ENCODE data around the gene STIM1. TPM values are rescaled to one million over a fixed set of nuclear protein-coding genes. Genes with fewer than 3 reads are reported as not detected.
"Not testable (repeated sequence)": the region's sequence is repeated elsewhere in the genome, so short reads cannot be mapped to it uniquely, and the experiment has no call there.

Gene STIM1
- 16.3 TPM for total RNA-seq

DNA sequence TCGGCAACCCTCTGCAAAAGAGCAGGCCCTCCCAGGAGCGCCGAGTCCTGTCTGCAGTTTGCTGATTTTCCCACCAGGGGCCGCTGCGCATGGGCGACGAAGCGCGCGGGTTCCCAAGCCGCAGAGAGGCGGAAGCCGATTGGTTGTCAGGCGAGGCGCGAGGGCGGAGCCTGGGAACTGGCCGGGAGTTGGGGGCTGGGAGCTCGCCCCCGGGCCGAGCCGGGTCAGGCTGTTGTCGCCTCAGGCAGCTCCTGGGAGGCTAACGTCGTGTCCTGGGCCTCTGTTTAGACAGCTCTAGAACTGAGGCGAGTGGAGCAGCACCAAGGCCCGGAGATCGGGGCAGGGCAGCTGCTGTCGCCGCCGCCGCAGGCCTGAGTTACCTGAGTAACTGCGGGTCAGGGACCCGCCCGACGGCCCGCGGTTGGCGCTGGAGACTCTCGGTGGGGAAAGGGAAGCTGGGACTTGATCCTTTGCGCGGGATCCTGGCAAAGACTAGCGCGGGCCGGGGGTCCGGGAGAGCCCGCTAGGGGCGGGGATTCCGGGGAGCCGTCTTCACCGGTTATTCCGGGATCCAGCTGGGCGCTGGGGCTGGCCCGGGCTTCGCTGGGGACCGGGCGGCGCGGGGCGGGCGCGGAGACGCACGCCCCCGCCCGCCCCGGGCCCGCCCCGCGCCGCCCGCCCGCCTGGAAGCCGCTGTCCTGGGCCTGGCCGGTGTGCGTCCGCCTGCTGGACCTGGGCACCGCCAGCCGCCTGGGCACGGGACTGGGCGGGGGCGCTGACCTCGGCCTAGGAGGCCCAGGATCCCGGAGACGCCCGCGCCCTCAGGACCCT lies at the start of gene STIM1:
STIM1 (plus strand) TSS at position 688 of the 831 bp plus-strand sequence. CDS start 607 bp downstream, outside the sequence.
- DNase-seq (ENCODE audit: low spot score in 2 of 2) (peak; percentile 91 to 93), FAIRE-seq (no peak)

DNA sequence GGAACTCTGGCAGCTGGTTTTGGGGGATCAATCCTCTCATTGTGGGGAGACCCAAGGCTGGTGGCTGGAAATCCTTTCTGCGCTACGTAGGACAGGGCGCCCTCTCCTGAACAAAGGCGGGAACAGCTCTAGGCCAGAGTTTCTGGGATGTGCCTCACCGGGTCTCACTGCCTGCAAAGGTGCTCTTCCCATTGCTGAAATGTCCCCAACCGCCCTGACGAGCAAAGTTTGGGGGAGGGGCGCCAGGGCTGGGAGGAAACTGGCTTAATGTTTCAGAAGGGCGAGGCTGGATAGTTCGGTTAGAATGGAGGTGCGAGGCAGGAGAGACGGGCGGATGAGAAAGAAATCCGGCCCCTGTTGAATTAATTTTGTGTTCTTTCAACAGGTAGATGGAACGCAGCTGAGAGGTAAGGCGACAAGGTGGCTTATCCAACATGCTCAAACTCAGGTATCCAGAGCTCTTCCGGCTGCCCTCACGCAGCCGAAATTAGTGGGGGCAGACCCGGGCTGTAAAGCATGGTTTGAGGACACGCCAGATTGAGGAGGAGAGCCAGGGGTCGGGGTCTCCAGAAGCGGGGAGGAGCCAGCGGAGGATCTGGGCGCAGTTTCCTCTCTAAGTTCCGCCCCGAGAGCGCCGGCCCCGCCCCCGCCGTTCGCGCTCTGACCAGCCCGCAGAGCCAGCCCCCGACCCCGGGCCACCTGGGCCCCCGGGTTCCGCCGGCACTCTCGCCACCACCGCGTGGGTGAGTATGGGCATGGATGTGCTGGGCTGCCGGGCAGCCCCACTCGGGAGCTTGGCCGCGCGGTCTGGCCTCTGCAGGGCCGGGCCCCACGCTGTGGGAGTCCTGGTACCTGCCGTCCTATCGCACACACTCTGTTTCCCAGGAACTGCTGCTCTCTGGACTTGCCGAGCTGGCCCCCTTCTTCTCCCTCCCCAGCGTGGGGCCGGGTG lies 47.3 kb upstream of the STIM1 start, which contains the start of gene PGAP2:
PGAP2 (plus strand) TSS at position 652 of the 952 bp plus-strand sequence. CDS start 2,700 bp downstream, outside the sequence.
- FAIRE-seq (no peak), DNase-seq (ENCODE audit: low spot score in 2 of 2) (peak; percentile 75 to 79)

DNA sequence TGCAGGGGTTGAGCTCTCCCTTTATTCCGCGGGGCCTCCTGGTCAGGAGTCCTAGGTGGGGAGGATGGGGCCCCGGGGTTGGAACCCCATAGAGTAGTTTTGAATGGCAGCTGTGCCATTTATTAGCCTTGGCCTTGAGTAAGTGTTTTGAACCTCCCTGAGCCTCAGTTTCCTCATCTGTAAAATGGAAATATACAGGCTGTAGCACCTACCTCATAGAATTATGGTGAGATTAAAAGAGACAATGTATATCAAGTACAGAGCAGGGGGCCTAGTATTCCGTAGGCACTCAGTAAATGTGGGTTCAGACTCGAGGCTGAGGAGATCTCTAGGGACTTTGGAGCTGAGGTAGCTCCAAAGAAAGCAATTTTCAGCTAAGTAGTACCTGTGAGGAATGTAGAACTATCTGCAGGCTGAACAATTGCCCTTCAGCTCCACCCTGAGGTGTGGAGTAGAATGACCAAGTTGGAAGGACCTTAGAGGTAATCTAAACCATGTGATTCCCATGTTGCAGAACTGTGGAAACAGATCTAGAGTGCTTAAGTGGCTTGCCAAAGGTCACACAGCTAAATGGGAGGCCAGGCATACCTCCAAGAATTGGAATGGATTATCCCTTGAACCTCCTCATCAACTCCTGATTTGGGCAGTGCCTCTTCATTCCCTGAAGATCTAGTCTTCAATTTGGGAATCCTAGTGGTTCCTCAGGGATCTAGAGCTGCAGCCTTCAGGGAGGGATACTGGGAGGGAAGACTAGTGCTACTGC lies 46.4 kb upstream of the STIM1 start:
- FAIRE-seq = no peak
- no peak for DNase-seq (ENCODE audit: low spot score in 2 of 2)

DNA sequence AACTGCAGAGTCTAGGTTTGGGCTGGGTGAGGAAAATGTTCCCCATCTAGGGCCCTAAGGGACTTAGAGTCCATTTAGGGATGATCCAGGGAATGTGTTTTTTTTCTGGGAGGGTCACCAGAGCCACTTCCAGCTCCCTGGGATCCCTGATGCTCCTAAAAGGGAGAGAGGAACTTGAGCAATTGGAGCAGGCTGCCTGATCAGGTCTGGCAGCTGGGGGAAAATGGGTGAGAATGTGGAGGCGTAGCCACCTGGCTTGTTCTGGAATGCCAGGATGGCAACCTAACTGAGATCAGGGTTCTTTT lies 45.9 kb upstream of the STIM1 start:
- no peak for DNase-seq (ENCODE audit: low spot score in 2 of 2)
- no peak for FAIRE-seq

DNA sequence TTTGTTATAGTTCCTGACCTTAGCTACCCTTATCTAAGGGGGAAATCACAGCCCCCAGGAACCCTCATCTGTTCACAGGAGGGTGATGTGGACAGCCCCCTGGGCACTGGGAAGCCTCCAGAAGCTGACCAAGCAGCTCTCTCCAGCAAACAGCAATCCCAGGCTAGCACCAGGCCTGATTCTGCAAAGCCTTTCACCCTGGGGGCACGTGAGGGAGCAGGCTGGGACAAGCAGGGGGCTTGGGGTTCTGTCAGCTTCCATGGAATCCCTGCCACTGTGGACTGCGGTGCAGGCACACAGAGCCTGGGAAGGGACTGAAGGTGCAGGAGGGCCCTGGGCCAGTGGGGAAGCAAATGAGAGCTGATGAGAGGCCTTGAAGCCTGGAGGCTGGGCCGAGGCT lies 45.0 kb upstream of the STIM1 start:
- DNase-seq (ENCODE audit: low spot score in 2 of 2) (no peak), FAIRE-seq (no peak)

DNA sequence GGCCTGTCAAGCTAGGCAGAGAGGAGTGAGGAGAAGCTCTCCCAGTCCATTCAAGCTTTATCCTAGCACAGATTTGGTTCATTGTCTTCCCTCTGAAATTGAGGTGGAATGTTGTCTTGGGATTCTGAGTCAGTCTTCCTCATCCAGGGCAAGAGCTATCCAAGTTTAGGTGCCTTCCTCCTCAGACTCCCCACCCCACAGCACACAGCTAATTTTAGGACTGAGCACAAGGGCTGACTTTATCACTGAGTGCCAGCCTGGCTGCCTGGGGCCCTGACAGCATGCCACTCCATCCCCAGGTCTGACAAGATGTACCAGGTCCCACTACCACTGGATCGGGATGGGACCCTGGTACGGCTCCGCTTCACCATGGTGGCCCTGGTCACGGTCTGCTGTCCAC lies 44.5 kb upstream of the STIM1 start:
- FAIRE-seq (no peak), DNase-seq (ENCODE audit: low spot score in 2 of 2) (no peak)

DNA sequence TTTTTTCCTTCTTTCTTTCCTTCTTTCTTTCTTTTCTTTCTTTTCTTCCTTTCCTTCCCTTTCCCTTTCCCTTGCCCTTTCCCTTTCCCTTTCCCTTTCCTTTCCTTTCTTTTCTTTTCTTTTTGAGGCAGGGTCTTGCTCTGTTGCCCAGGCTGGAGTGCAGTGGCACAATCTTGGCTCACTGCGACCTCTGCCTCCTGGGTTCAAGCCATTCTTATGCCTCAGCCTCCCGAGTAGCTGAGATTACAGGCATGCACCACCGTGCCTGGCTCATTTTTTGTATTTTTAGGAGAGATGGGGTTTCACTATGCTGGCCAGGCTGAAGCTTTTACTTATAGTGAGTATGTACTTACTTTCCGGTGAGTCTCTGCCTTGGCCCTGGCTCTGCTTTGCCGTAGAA lies 40.6 kb upstream of the STIM1 start:
- not testable (repeated sequence) for FAIRE-seq; DNase-seq (ENCODE audit: low spot score in 2 of 2)

DNA sequence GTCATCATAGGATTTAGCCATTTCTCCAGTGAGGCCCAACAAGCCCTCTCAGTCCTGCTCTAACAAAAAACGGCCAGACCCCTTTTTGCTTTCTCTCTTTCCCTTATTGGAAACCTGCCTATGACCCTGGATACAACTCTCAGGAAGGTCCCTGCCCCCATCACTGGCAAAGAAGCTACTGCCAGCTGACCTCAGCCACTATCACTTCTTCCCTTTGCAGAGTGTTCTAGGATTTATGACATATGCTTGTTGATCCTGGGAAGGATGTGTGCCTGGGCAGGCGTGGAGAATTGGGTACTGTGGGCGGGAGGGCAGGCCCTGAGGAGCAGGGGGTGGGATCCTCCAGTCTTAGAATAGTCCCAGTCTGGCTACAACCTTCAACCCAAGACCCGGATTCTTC lies 39.6 kb upstream of the STIM1 start:
- DNase-seq (ENCODE audit: low spot score in 2 of 2) (no peak), FAIRE-seq (no peak)

DNA sequence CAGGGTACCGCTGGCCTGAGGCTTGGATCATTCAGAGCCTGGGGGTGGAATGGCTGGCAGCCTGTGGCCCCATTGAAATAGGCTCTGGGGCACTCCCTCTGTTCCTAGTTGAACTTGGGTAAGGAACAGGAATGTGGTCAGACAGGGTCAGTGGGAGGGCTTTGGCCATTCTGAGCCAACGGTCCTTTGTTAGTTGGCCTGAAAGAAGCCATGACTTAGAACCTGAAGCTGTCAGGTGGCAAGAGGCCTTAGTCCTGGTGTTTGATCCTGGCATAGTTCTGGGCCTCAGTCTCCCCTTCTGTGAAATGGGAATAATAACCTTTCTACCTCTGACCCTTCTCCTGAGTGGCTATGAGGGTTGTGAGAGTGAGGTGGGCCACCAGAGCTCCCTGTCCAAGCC lies 38.8 kb upstream of the STIM1 start:
- DNase-seq (ENCODE audit: low spot score in 2 of 2) = no peak
- no peak for FAIRE-seq

DNA sequence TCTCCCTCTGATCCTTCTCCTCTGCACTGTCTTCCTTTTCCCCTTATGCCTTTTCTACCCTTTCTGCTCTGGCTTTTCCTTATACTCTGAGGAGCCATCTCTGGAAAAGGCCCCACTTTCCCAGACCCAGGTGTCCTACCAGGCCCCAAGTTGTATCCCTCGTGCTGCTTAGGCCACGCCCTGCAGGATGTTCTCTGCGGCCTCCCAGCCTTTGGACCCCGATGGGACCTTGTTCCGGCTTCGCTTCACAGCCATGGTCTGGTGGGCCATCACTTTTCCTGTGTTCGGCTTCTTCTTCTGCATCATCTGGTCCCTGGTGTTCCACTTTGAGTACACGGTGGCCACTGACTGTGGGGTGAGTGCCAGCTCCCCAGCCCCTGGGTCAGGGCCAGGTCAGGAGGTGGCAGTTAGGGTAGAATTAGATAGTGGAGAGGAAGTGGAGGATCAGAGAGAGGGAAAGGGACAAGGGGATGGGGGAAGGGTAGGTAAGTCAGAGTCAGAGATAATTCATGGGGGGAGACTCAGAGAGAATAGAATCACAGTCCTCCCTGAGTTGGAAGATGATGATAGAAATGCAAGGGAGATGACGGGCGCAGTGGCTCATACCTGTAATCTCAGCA lies 38.2 kb upstream of the STIM1 start:
- FAIRE-seq (no peak), DNase-seq (ENCODE audit: low spot score in 2 of 2) (no peak)

DNA sequence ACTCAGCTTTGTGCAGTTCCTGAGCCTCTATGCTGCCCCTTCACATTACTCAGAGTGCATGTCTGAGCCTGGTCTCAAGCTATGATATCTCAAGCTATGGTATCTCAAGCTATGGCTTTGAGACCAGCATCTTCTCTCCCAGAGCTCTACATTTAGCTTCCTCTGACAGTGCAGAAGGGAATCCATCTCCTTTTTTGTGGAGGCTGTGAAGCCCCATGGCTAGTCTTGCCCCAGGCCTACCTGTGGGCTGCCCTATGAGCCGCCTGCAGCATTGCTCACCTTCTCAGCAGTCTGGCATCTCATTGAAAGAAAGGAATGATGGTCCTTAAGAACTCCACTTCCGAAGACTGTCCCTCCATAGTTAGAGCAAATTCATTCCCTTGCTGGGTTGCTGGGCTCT lies 34.5 kb upstream of the STIM1 start:
- DNase-seq (ENCODE audit: low spot score in 2 of 2) = no peak
- no peak for FAIRE-seq

DNA sequence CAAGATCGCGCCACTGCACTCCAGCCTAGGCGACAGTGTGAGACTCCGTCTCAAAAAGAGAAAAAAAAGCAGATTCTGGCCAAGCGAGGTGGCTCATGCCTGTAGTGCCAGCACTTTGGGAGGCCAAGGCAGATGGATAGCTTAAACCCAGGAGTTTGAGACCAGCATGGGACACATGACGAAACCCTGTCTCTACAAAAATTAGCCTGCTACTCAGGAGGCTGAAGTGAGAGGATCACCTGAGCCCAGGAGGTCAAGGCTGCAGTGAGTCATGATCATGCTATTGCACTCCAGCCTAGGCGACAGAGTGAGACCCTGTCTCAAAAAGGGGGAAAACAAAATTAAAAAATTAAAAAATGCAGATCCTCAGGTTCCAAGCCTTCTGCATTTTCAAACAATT lies 33.2 kb upstream of the STIM1 start:
- FAIRE-seq = no peak
- no peak for DNase-seq (ENCODE audit: low spot score in 2 of 2)

DNA sequence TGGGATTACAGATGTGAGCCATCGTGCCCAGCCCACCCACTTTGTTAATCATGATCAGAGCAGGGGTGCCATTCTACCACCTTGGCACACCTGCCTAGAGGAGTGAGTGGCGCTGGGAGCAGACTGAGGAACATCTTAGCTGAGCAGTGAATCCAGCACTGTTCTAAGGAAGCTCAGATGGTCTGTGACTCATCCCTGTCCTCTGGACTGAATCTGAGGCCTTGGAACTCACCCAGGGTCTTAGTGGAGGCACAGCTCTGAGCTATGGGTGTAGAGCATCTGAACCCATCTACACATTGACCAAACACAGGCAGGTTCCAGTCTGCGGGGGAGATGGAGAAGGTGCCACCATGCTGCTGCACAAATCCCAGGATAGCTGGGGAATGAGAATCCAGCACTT lies 32.2 kb upstream of the STIM1 start:
- FAIRE-seq (no peak), DNase-seq (ENCODE audit: low spot score in 2 of 2) (no peak)

DNA sequence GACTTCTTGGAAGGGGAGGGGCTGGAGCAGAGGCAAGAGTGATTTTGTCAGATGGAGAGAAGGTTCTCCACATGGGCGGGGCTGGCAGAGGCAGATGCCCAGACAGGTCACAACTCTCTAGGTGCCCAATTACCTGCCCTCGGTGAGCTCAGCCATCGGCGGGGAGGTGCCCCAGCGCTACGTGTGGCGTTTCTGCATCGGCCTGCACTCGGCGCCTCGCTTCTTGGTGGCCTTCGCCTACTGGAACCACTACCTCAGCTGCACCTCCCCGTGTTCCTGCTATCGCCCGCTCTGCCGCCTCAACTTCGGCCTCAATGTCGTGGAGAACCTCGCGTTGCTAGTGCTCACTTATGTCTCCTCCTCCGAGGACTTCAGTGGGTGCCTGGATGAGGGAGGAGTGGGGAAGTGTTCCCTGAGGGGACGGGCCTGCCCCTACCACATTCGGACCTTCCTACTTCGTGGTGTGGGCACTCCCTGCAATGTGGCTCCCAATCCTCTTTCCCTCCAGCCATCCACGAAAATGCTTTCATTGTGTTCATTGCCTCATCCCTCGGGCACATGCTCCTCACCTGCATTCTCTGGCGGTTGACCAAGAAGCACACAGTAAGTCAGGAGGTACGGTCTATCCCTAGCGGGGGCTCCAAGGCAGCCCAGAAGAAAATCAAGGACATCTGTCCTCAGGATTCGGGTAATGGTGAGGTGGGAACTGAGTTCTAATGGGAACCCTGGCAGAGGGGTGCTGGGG lies 31.5 kb upstream of the STIM1 start:
- DNase-seq (ENCODE audit: low spot score in 2 of 2) (no peak), FAIRE-seq (no peak)

DNA sequence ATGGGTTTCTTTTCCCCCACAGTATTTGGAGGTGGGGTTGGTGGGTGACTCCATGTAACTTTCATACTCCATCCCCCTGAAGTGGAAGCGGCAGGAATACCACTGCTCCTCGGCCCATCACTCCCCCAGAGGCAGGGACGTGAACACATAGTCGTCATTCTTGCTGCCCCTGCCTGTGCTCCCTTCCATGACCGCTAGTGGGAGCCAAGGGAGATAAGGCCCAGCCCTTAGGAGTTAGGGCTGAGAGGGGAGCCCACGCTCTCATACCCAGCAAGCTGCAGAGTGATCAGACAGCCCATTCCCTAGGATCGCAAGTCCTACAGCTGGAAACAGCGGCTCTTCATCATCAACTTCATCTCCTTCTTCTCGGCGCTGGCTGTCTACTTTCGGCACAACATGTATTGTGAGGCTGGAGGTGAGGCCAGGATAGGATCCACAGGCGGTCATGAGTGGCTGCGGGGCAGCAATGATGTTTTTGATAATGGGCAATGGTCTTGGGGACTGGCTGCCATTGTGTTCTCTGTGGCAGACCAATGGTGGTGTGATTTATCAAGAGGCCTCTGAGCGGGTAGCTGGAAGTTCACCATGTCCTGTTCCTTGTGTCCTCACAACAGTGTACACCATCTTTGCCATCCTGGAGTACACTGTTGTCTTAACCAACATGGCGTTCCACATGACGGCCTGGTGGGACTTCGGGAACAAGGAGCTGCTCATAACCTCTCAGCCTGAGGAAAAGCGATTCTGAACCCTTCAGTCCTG lies 30.6 kb upstream of the STIM1 start:
- DNase-seq (ENCODE audit: low spot score in 2 of 2) (no peak), FAIRE-seq (no peak)

DNA sequence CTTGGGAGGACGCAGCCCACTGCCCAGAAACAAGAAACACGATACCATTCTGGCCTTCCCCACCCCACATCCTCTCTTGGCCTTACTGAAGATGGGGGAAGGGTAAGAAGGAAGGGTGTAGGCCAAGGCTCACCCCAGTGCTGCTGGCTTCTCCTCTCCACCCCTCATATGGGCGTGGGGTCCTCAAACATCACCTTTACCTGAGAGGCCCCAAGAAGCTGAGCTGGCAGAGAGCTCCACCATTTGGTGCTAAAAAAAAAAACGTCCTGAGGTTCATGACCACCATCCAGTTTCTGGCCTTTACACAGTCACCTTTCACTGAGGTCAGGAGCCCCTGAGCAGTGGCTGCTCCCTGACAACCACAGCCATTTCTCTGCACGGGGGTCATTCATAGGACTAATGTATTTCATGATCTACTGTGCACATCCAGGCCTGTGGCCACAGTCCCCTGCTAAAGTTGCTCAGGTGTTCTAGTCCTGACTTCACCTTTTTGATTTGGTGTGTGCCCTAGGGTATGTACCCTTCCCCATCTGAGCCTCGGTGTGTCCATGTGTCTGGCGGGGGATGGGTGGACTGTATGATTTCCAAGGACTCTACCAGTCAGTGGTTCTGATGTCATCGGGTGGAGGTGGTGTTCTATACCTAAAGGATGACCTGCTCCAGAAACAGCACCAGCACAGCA lies 29.9 kb upstream of the STIM1 start:
- no peak for DNase-seq (ENCODE audit: low spot score in 2 of 2)
- FAIRE-seq = no peak

DNA sequence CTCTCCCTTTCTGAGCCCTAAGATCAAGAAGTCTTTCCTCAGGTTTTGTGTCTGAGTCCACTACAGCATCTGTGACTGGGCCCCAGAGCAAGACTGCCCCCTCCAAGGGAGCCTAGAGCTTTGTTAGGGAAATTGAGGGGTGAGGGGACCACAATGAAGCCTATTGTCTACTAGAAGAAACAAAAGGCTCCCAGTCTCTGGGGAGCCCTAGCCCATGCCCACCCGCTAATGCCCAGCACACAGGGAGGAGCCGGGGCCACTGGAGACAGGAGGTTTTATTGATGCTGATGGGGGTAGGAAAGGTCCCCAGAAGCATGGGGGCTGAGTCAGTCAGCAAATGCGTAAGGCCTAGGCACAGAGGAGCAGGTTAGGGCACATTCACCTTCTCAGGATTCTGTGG lies 28.7 kb upstream of the STIM1 start:
- DNase-seq (ENCODE audit: low spot score in 2 of 2) = peak in 1 of 2 donors; percentile 72
- FAIRE-seq = peak; percentile 3

DNA sequence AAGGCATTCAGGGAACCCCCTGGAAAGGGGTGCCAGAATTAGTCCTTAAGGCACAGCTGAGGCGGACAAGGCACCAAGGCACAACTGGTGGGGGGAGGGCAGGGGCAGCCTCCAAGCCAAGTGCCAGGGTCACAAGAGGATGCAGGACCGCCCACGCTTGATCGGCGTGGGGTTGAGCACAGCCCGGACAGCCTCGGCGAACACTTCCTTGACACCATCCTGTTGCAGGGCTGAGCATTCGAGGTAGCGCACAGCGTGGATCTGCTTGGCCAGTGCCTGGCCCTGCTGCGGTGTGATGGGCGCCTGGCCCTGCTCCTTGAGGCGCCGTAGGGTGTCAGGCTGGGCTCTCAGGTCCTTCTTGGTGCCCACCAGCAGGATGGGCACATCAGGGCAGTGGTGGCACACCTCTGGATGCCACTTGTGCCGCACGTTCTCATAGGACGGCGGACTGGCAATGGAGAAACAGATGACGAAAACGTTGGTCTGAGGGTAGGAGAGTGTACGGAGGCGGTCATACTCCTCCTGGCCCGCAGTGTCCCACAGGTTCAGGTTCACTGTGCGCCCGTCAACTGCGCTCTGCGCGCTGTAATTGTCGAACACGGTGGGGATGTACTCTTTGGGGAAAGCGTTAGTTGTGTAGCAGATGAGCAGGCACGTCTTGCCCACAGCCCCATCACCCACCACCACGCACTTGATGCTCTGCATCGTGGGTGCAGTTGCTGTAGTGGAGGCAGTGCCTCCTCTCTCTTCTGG lies 27.9 kb upstream of the STIM1 start:
- FAIRE-seq (no peak), DNase-seq (ENCODE audit: low spot score in 2 of 2) (no peak)

All from frontal cortex (tissue), 4 donors.